Anterior cingulate cortex (tissue), 58 donors: ENCODE results near the gene S100A5.
A peak's percentile ranks its signal among the peaks of the same experiment; 100 is the strongest.

Experiments used
- DNase-seq, 58 donors: peaks; one replicate each; lab custom pipeline; 2025; lab: John Stamatoyannopoulos, UW

Gene S100A5

DNA sequence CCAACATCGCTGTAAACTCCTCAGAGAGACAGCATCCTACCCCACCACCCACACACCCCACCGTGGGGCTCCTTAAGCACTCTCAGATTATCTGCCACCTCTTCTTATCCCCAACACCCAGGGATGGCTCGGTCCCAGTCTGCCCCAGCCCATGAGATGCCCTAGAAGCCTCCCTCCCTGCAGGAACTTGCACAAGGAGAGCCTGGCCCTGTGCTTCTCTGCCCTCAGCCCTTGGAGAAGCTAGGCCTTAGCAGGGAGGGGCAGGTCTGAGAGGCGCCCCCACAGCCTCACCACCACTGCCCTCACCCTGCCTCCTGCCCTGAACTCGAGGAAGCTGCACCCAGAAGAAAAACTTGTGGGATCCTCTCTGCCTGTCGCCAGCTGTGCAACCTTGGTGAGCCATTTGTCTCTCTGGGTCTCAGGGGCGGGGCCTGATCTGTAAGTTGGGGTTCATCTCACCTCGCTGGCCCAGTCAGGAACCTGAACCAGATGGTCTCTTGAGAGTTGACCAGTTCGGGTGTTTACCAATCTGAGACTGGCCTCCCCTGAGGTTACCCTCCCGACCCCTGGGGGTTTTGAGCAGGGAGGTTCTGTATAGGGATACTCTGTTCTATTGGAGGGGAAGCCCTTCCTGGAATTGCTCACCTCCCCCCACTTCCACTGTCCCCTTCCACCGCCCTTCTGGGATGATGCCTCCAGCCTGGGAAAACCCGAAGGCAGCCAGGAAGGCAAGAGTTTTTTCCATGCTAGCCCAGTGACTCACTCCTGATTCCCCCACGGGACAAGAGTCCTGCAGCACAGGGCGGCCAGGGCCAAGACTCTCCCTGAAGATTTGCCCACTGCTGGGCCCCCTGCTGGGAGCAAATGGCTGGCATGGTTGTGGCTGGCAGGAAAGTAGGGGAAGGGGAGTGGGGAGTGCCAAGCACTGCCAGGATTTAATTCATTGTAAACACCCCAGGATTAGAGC lies 8.3 kb upstream of the S100A5 start, which contains the start of gene S100A3:
S100A3 (minus strand) TSS at position 537 of the 967 bp plus-strand sequence. CDS start 773 bp downstream, outside the sequence.
- peak in 5 of 58 donors; percentile 8 to 56 (median 46) for DNase-seq

GRCh38 chr1:153547560-153548551 lies 7.1 kb upstream of the S100A5 start:
- DNase-seq = no peak

DNA sequence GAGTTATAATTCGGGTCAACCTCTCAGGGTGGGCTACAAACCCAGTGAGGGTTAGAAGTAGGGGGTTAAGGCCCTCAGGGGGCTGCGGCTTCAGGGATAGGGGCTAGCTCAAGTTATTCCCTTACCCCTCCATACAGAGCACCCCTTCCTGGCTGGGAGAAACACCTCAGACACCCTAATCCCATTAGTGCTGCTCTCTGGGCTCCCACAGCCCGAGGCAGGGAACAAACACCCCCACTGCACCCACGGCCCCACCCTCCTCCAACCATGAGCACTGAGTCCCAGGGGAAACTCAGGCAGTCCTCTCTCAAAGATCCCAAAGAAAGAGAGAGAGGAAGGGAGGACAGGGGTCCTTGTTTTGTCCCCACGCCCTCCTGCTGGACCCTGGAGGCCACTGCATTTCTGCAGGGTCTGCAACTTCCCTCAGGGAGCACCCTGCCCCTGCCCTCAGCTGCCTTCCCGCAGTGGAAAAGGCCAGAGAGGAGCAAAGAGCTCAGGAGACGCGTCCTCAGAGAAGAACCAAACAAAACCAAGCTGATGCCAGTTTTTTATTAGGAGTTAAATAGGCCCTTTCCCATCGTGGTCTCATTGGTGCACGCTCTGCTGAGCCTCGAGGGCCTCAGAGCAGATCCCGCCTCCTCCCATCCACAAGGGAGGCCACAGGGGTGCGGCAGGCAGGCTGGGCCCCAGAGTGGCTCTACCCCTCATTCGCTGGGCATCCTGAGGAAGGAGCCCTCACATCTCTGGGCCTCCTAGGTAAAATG lies 6.2 kb upstream of the S100A5 start:
- DNase-seq = no peak

GRCh38 chr1:153546371-153546770 lies 5.6 kb upstream of the S100A5 start:
- DNase-seq = no peak

- DNase-seq = peak in 20 of 58 donors; percentile 9 to 63 (median 28)
Observed at GRCh38 chr1:153545067-153546055, 4.6 kb upstream of the S100A5 start, which contains the start of gene S100A4. S100A4 (minus strand) TSS chr1:153545806; CDS start chr1:153544794, 1,012 bp downstream.

DNA sequence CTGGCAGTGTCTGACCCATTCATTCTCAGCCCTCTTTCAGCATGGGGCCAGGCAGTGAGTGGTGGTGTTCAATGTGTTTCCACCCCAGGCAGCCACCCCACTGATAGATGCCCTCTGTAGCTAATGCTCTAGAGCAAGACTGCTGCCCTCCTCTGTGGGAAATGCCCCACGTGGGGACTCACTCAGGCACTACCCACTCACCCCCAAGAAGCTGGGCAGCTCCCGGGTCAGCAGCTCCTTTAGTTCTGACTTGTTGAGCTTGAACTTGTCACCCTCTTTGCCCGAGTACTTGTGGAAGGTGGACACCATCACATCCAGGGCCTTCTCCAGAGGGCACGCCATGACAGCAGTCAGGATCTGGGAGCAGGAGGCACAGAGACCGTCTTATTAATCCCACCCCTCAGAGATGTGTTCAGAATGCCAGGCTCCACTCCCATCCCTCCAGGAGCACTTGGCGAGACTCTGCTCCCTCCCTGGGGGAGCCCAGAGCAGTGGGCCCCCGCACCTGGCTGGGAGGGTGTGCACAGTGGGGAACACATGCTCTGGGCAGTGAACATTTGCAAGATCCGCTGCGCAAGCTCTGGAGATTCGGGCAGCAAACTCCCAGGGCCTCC lies 3.8 kb upstream of the S100A5 start:
- DNase-seq = no peak

DNA sequence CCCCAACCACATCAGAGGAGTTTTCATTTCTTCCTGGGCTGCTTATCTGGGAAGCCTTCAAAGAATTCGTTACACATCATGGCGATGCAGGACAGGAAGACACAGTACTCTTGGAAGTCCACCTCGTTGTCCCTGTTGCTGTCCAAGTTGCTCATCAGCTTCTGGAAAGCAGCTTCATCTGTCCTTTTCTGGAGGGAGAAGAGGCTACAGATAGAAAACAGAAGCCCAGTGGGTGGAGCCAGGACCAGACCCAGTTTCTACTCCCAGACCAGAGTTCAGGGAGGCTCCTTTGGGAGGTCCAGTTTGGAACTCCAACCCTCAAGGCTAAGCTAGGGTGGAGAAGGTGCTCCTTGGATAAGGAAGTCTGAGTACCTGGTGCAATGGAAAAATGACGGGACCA lies 3.0 kb upstream of the S100A5 start:
- no peak for DNase-seq

DNA sequence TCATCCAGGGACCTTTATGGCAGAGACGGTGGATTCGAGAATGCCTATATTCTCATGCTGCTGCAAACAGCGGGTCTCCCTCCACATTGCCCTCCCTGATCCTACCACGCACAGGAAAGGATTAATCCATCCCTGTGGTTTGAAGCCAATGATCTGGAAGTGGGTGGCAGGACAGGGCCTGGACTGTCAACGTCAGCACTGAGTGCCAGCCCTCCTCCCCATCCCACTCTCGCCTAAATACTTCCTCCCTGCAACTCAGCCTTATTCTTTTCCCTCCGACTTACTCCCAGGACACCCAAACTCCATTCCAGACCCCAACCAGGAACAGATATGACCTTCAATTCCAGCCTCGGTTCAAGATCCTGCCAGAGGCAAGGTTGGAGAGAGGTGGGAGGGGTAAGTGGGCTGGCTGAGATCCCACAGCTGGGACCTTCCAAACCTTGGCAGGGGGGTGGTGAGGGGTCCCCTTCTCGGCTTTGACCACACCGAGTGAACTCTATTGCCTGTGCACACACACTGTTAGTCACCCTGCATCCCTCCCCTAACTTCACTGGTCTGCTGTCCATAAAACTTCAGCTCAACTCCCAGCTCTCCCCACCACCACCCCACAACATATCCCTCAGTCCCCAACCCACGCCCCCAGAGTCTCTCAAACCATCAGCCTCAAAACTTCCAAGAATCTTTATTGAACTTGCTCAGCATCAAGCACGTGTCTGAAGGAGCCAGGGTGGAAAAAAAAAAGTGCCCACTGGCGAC lies 2.4 kb upstream of the S100A5 start:
- DNase-seq = no peak

DNA sequence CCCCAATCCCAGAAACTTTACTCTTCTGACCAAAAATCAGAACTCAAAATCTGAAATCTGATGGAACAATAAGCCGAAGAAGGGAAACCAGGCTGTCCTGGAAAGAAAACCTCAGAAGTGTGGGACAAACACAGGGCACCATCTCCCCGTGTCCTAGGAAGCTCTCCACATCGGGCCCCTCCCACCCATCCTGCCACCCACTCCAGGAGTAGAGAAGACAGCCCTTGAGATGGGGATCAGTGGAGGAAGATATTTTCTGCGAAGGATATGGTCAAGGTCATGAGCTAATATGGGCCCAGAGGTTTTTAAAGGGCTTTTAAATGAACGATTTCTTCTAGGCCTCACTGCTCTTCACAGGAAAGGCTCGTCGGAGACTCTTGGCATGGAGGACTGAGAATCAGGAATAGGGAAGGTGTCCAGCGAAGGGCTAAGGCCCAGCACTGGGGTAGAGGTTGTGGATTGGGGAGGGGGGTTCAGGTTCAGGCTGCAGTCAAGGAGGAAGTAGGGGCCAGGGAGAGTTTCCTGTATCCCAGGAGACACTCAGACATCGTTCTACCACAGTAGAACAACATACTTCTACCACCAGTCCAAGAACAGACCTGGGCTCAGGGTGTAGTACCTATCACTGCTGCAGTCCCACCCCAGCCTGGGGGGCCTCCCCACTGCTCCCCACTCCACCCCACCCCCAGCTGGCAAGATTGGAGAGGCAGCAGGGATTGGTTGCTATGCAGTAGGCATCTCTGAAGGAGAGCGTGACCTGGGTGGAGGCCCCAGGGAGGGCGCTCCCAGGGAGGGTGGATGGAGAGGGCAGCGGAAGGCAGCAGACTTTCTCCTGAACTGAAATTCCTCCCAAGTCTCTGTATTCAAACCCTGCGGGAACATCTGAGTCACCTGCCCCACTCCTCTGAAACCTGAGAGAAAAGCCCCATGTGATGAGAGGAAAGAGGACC lies 1.2 kb upstream of the S100A5 start:
- DNase-seq = no peak

GRCh38 chr1:153539395-153540093 lies 1.2 kb downstream of the S100A5 start:
- DNase-seq = no peak

- DNase-seq = no peak
Observed at GRCh38 chr1:153538315-153538821, 2.4 kb downstream of the S100A5 start.

DNA sequence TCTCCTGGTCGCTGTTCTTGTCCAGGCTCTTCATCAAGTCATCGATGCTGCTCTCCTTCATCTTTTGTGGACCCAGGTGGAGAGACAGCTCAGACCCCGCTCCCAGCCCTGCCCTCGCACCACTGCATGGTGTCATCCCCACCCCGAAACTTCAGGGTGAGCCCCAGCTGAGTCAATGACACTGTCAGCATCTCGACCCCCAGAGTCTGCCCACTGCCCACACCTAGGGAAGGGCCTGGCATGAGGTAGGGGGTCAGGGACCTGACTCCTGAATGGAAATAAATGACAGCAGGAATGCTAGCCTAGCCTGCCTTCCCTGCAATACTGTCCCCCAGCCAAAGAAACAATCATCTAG lies 3.4 kb downstream of the S100A5 start:
- DNase-seq = no peak

- no peak for DNase-seq
Observed at GRCh38 chr1:153536671-153537375, 3.9 kb downstream of the S100A5 start.

GRCh38 chr1:153536012-153536670 lies 4.6 kb downstream of the S100A5 start:
- peak in 50 of 58 donors; percentile 11 to 76 (median 43) for DNase-seq
